ENCODE measurements around the gene BLCAP.

DNA sequence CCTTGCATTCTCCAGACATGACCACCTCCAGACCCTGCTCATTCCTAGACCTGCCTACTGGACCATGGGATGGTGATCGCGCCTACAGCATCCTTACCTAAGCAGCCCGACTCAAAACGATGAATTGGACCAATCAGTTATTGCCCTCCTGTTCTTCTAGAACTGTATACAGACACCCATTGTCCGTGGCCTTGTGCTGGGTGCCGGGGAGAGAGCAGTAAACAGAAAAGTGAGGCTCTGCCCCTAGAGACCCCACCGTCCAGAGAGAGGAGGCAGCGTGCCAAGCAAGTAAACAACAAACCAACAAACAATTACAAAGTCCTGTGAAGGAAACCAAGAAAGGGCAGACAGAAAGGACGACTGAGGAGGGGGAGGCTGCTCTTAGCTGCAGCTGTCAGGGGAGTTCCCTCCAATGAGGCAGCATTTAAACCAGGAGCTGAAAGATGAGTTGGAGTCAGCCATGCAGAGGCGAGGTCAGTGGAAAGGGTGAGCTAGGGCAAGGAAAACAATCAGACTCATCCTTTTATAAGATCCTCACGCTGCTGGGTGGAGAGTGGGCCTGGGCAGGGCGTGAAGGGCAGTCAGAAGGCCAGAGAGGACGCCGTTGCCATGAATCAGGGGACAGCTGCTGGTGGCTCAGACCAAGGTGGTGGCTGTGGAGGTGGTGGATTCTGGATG, 37.6 kb upstream of the BLCAP start:
- TF ChIP-seq POLR2AphosphoS5 (IDR thresholded peaks at IDR 0.05; ENCODE audit: borderline replicate concordance, low read depth, low read length) (no peak), EZH2 (IDR thresholded peaks at IDR 0.05) (no peak), FOXP2 (optimal IDR thresholded peaks at IDR 0.05; ENCODE audit: control extremely low read depth, extremely low read length, insufficient read depth) (no peak)
